Measurements from ENCODE around the gene ABCB8. TPM values are rescaled to one million over a fixed set of nuclear protein-coding genes. Genes with fewer than 3 reads are reported as not detected.

ABCB8 gene
- total and polyA plus RNA-seq, 9 of the 15 experiments (the other 6 are each of a cell fraction or from before 2014, with no cell fraction given), result 7.6 to 106 (median 36.3) TPM

GRCh38 chr7:151057989-151058780 lies 29.9 kb downstream of the ABCB8 start (continued):
- TF ChIP-seq ATF1 (CRISPR knock-in tag; IDR thresholded peaks at IDR 0.05) (no peak), ATF1 (tag; IDR thresholded peaks at IDR 0.05) (peak; percentile 96), RB1 (IDR thresholded peaks at IDR 0.05; ENCODE audit: low read depth) (peak; percentile 44), ZNF197 (CRISPR knock-in tag; IDR thresholded peaks at IDR 0.05; ENCODE audit: low read depth) (peak; percentile 98), CBFA2T2 (conservative IDR thresholded peaks at IDR 0.05) (no peak), CBX3 (IDR thresholded peaks at IDR 0.05; ENCODE audit: borderline replicate concordance in 1 of 2, low read length in 2 of 2) (peak in 1 of 2 experiments; percentile 68; a peak in 1 of 3 replicates), BRD9 (IDR thresholded peaks at IDR 0.05; ENCODE audit: low read depth, partially characterized antibody) (no peak), RAD51 (IDR thresholded peaks at IDR 0.05; ENCODE audit: borderline replicate concordance, low read depth) (peak; percentile 73; the same call in 1 of the 2 replicates), ZBTB17 (CRISPR knock-in tag; IDR thresholded peaks at IDR 0.05) (peak; percentile 95), SRSF3 (IDR thresholded peaks at IDR 0.05; ENCODE audit: insufficient read depth, low read length) (0 out of 2 replicates have a peak, but pooled peaks have one; percentile 26), SMARCA5 (IDR thresholded peaks at IDR 0.05) (no peak), EGR1 (conservative IDR thresholded peaks at IDR 0.05) (peak; percentile 61), MEF2A (IDR thresholded peaks at IDR 0.05; ENCODE audit: control insufficient read depth, low read depth, low read length) (no peak), CGGBP1 (CRISPR knock-in tag; IDR thresholded peaks at IDR 0.05) (peak; percentile 51; the same call in 1 of the 2 replicates), NFATC3 (IDR thresholded peaks at IDR 0.05) (no peak), XRCC5 (IDR thresholded peaks at IDR 0.05; ENCODE audit: low read depth, low read length) (peak; percentile 2; the same call in 1 of the 2 replicates), ZBTB7A (IDR thresholded peaks at IDR 0.05; ENCODE audit: borderline replicate concordance, control insufficient read depth, low read depth, low read length) (peak; percentile 85), NELFE (IDR thresholded peaks at IDR 0.05; ENCODE audit: insufficient read depth, insufficient read length) (no peak), CCAR2 (IDR thresholded peaks at IDR 0.05; ENCODE audit: low read depth, low read length) (no peak)
- TF ChIP-seq, protein P1, sequence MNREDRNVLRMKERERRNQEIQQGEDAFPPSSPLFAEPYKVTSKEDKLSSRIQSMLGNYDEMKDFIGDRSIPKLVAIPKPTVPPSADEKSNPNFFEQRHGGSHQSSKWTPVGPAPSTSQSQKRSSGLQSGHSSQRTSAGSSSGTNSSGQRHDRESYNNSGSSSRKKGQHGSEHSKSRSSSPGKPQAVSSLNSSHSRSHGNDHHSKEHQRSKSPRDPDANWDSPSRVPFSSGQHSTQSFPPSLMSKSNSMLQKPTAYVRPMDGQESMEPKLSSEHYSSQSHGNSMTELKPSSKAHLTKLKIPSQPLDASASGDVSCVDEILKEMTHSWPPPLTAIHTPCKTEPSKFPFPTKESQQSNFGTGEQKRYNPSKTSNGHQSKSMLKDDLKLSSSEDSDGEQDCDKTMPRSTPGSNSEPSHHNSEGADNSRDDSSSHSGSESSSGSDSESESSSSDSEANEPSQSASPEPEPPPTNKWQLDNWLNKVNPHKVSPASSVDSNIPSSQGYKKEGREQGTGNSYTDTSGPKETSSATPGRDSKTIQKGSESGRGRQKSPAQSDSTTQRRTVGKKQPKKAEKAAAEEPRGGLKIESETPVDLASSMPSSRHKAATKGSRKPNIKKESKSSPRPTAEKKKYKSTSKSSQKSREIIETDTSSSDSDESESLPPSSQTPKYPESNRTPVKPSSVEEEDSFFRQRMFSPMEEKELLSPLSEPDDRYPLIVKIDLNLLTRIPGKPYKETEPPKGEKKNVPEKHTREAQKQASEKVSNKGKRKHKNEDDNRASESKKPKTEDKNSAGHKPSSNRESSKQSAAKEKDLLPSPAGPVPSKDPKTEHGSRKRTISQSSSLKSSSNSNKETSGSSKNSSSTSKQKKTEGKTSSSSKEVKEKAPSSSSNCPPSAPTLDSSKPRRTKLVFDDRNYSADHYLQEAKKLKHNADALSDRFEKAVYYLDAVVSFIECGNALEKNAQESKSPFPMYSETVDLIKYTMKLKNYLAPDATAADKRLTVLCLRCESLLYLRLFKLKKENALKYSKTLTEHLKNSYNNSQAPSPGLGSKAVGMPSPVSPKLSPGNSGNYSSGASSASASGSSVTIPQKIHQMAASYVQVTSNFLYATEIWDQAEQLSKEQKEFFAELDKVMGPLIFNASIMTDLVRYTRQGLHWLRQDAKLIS (CRISPR knock-in tag; IDR thresholded peaks at IDR 0.05), result no peak
- TF ChIP-seq, protein P2, sequence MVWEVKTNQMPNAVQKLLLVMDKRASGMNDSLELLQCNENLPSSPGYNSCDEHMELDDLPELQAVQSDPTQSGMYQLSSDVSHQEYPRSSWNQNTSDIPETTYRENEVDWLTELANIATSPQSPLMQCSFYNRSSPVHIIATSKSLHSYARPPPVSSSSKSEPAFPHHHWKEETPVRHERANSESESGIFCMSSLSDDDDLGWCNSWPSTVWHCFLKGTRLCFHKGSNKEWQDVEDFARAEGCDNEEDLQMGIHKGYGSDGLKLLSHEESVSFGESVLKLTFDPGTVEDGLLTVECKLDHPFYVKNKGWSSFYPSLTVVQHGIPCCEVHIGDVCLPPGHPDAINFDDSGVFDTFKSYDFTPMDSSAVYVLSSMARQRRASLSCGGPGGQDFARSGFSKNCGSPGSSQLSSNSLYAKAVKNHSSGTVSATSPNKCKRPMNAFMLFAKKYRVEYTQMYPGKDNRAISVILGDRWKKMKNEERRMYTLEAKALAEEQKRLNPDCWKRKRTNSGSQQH (CRISPR knock-in tag; IDR thresholded peaks at IDR 0.05), result no peak
- TF ChIP-seq, protein P3, sequence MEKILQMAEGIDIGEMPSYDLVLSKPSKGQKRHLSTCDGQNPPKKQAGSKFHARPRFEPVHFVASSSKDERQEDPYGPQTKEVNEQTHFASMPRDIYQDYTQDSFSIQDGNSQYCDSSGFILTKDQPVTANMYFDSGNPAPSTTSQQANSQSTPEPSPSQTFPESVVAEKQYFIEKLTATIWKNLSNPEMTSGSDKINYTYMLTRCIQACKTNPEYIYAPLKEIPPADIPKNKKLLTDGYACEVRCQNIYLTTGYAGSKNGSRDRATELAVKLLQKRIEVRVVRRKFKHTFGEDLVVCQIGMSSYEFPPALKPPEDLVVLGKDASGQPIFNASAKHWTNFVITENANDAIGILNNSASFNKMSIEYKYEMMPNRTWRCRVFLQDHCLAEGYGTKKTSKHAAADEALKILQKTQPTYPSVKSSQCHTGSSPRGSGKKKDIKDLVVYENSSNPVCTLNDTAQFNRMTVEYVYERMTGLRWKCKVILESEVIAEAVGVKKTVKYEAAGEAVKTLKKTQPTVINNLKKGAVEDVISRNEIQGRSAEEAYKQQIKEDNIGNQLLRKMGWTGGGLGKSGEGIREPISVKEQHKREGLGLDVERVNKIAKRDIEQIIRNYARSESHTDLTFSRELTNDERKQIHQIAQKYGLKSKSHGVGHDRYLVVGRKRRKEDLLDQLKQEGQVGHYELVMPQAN (IDR thresholded peaks at IDR 0.05; ENCODE audit: borderline replicate concordance), result peak; percentile 92

Data from K562 (cell line).